Neural crest cell (in vitro differentiated cells): ENCODE results near the gene LRRC8D. TPM values are rescaled to one million over a fixed set of nuclear protein-coding genes. Genes with fewer than 3 reads are reported as not detected.

Experiments used
- DNase-seq: peaks from one replicate; pipeline ENCODE4 v3.0.0; 2021; ENCODE audit warnings: low read depth, mixed read lengths, low spot score
- H3K27ac Mint-ChIP-seq: one replicate; pipeline ENCODE4 v1.8.0; 2021; ENCODE audit warnings: mild to moderate bottlenecking, mixed read lengths; ENCODE audit not compliant: unreplicated experiment
- H3K27me3 Mint-ChIP-seq: 2 replicates; pipeline ENCODE4 v1.8.0; 2021; ENCODE audit warnings: low read depth, mild to moderate bottlenecking, mixed read lengths
- H3K36me3 Mint-ChIP-seq: 2 replicates; pipeline ENCODE4 v1.8.0; 2021; ENCODE audit warnings: low read depth, mild to moderate bottlenecking, mixed read lengths
- H3K4me1 Mint-ChIP-seq: 2 replicates; pipeline ENCODE4 v1.8.0; 2021; ENCODE audit warnings: mixed read lengths
- H3K4me3 Mint-ChIP-seq: one replicate; pipeline ENCODE4 v1.8.0; 2021; ENCODE audit warnings: mild to moderate bottlenecking, mixed read lengths
- H3K9me3 Mint-ChIP-seq: 2 replicates; pipeline ENCODE4 v1.8.0; 2021; ENCODE audit warnings: mixed read lengths
- total RNA-seq: library from RNA; stranded (reverse); gene quantifications from 2 replicates; pipeline ENCODE4 v1.2.1, GENCODE V29; 2021
- TF ChIP-seq, protein P1 (sequence below): fragments of 200-600 bp; sonication (generic); conservative IDR thresholded peaks from 2 replicates; pipeline ENCODE4 v1.5.0; 2021; ENCODE audit warnings: antibody characterized with exemption, mild to moderate bottlenecking

The LRRC8D gene
- total RNA-seq, 1 donor from 2014 or later = 44.9 TPM

DNA sequence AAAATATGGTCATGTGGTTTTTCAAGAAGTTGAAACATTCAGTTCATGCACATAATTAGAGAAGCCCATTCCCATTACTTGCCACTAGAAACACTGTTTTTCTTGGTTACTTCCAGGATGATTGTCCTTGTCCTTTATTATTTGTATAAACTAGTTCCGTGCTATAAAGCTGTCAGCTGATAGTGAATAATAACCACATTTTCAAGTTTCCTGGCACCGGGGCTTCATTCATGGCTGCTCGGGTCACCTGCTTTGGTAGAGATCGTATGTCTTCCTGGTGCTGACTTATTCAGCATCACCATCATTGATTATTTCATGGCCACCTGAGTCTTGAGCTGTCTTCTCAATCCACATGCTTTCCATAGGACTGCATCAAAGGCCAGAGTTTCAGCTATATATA is 111.1 kb downstream of the LRRC8D start:
- Mint-ChIP-seq H3K4me3 (no peak overlapping the region), H3K9me3 (peaks cover 5% of the 10 kb centered on the region), H3K36me3 (peaks cover 47% of the 10 kb centered on the region), H3K27me3 (no peaks in the 10 kb centered on the region), H3K4me1 (peaks cover 39% of the 10 kb centered on the region), H3K27ac (no peak overlapping the region)
- TF ChIP-seq, protein P1, sequence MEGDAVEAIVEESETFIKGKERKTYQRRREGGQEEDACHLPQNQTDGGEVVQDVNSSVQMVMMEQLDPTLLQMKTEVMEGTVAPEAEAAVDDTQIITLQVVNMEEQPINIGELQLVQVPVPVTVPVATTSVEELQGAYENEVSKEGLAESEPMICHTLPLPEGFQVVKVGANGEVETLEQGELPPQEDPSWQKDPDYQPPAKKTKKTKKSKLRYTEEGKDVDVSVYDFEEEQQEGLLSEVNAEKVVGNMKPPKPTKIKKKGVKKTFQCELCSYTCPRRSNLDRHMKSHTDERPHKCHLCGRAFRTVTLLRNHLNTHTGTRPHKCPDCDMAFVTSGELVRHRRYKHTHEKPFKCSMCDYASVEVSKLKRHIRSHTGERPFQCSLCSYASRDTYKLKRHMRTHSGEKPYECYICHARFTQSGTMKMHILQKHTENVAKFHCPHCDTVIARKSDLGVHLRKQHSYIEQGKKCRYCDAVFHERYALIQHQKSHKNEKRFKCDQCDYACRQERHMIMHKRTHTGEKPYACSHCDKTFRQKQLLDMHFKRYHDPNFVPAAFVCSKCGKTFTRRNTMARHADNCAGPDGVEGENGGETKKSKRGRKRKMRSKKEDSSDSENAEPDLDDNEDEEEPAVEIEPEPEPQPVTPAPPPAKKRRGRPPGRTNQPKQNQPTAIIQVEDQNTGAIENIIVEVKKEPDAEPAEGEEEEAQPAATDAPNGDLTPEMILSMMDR = no peak
- no peak for DNase-seq

DNA sequence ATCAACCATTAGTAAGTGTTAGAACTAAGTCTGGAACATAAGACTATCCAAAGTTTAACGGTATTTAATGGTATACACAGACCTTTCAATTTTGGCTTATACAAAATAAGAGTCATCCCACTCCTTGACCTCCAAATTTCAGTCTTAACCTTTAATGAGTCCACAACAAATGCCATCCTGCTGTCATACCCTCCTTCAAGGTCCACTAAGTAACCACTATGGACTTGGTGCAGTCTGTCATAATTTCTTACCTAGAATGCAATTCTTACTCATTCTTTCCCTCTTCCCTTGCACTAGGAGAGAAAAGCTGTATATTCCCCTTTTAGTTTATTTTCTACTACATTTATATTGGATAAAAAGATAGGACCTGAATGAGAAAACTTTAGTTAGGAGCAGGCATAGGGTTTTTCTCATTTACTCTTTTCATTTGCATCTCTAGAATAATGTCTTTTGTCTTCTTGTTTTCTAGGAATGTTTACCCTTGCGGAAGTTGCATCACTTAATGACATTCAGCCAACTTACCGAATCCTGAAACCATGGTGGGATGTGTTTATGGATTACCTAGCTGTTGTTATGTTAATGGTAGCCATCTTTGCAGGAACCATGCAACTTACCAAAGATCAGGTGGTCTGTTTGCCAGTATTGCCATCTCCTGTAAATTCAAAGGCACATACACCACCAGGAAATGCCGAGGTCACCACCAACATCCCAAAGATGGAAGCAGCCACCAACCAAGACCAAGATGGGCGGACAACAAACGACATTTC is 111.9 kb downstream of the LRRC8D start:
- DNase-seq = no peak
- H3K27ac Mint-ChIP-seq = no peak overlapping the region
- peaks cover 4% of the 10 kb centered on the region for H3K9me3 Mint-ChIP-seq
- peaks cover 45% of the 10 kb centered on the region for H3K36me3 Mint-ChIP-seq
- H3K4me1 Mint-ChIP-seq = peaks cover 41% of the 10 kb centered on the region
- no peaks in the 10 kb centered on the region for H3K27me3 Mint-ChIP-seq
- H3K4me3 Mint-ChIP-seq = no peak overlapping the region
- TF ChIP-seq, protein P1 = no peak

DNA sequence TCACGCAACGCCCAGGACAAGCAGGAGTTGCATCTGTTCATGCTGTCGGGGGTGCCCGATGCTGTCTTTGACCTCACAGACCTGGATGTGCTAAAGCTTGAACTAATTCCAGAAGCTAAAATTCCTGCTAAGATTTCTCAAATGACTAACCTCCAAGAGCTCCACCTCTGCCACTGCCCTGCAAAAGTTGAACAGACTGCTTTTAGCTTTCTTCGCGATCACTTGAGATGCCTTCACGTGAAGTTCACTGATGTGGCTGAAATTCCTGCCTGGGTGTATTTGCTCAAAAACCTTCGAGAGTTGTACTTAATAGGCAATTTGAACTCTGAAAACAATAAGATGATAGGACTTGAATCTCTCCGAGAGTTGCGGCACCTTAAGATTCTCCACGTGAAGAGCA is 113.6 kb downstream of the LRRC8D start:
- Mint-ChIP-seq H3K9me3 (peaks cover 4% of the 10 kb centered on the region), H3K27ac (no peak overlapping the region), H3K4me3 (no peak overlapping the region), H3K36me3 (peaks cover 36% of the 10 kb centered on the region), H3K4me1 (peaks cover 47% of the 10 kb centered on the region), H3K27me3 (no peaks in the 10 kb centered on the region)
- DNase-seq = no peak
- TF ChIP-seq, protein P1 = no peak

DNA sequence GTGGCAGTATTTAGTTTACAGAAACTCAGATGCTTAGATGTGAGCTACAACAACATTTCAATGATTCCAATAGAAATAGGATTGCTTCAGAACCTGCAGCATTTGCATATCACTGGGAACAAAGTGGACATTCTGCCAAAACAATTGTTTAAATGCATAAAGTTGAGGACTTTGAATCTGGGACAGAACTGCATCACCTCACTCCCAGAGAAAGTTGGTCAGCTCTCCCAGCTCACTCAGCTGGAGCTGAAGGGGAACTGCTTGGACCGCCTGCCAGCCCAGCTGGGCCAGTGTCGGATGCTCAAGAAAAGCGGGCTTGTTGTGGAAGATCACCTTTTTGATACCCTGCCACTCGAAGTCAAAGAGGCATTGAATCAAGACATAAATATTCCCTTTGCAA is 114.4 kb downstream of the LRRC8D start:
- TF ChIP-seq, protein P1 = no peak
- DNase-seq = no peak
- Mint-ChIP-seq H3K36me3 (peaks cover 32% of the 10 kb centered on the region), H3K27me3 (no peaks in the 10 kb centered on the region), H3K27ac (no peak overlapping the region), H3K9me3 (peaks cover 4% of the 10 kb centered on the region), H3K4me3 (no peak overlapping the region), H3K4me1 (peaks cover 50% of the 10 kb centered on the region)

DNA sequence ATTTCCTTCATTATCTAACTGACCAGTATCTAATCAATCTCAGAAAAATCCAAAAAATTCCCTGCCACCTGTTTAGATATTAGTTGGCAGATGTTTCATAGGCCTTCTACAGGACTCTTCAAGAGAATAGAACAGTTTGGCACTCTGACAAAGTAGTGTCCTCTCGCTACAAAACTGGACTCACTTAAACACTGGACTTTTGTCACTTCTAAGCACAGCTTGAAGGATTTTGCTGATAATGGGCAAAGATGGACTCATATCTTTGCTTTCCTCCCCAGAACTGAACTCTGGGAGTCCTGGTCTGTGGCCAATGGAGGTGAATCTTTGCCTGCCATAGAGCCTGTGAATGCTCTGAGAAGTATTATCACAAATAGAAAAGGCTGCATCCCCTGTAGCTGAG is 115.9 kb downstream of the LRRC8D start:
- DNase-seq = no peak
- Mint-ChIP-seq H3K9me3 (peaks cover 4% of the 10 kb centered on the region), H3K27me3 (no peaks in the 10 kb centered on the region), H3K4me3 (no peak overlapping the region), H3K36me3 (peaks cover 32% of the 10 kb centered on the region), H3K4me1 (peaks cover 57% of the 10 kb centered on the region), H3K27ac (no peak overlapping the region)
- TF ChIP-seq, protein P1 = no peak
